PC-3 (cell line): ENCODE data around the gene FAS. TPM values are rescaled to one million over a fixed set of nuclear protein-coding genes. Genes with fewer than 3 reads are reported as not detected.

Experiments
- ATAC-seq: fragments of 200-7000 bp; cut with Tn5 transposase; 2 replicates; pipeline ENCODE4 v1.9.1; 2020; ENCODE audit warnings: mild to moderate bottlenecking, moderate library complexity
- BruUV-seq: library from RNA; stranded (reverse); fragments of 400-500 nt; replicated peaks from 2 replicates; lab custom pipeline; 2021; lab: Mats Ljungman, UMichigan
- CTCF ChIA-PET: fragments of 300-600 bp; sonication (Branson Sonifier 250); formaldehyde crosslinking; loops from one replicate; lab custom pipeline; 2022; ENCODE audit warnings: antibody characterized with exemption; lab: Charles Lee
- POLR2A ChIA-PET: fragments of 300-600 bp; sonication (Branson Sonifier 250); formaldehyde crosslinking; loops from one replicate; lab custom pipeline; 2022; ENCODE audit warnings: antibody characterized with exemption; ENCODE audit not compliant: unreplicated experiment; lab: Charles Lee
- DNase-seq: peaks from one replicate; pipeline ENCODE4 v3.0.0-alpha.2; 2015
- H2AFZ ChIP-seq: fragments of 300-600 bp; sonication (generic); 2 replicates; pipeline ENCODE4 v1.6.0; 2016; ENCODE audit warnings: antibody characterized with exemption, low read length
- H3F3A ChIP-seq: fragments of 300-600 bp; sonication (generic); one replicate; pipeline ENCODE4 v1.6.0; 2017; ENCODE audit warnings: antibody characterized with exemption, low read length, control low read depth, mild to moderate bottlenecking; ENCODE audit not compliant: unreplicated experiment
- H3K27ac ChIP-seq: fragments of 300-600 bp; sonication (generic); 2 replicates; pipeline ENCODE4 v1.5.1; 2016; ENCODE audit warnings: mild to moderate bottlenecking, low read length
- H3K27me3 ChIP-seq: fragments of 300-600 bp; sonication (generic); 2 replicates; pipeline ENCODE4 v1.6.1; 2016; ENCODE audit warnings: low read length, mixed read lengths
- H3K36me3 ChIP-seq: fragments of 300-600 bp; sonication (generic); 2 replicates; pipeline ENCODE4 v1.6.1; 2016; ENCODE audit warnings: low read depth, mixed run types, low read length, mixed read lengths
- H3K4me1 ChIP-seq: fragments of 300-600 bp; sonication (generic); 2 replicates; pipeline ENCODE4 v1.5.1; 2016; ENCODE audit warnings: low read length; ENCODE audit not compliant: insufficient read depth
- H3K4me2 ChIP-seq: fragments of 300-600 bp; sonication (generic); 2 replicates; pipeline ENCODE4 v1.6.0; 2016; ENCODE audit warnings: low read length
- H3K4me3 ChIP-seq: fragments of 300-600 bp; sonication (generic); 2 replicates; pipeline ENCODE4 v1.5.1; 2016; ENCODE audit warnings: mild to moderate bottlenecking, low read length, mixed read lengths
- H3K79me2 ChIP-seq: fragments of 300-600 bp; sonication (generic); 2 replicates; pipeline ENCODE4 v1.6.1; 2017; ENCODE audit warnings: low read length, mixed read lengths
- H3K9ac ChIP-seq: fragments of 300-600 bp; sonication (generic); 2 replicates; pipeline ENCODE4 v1.6.0; 2016; ENCODE audit warnings: mild to moderate bottlenecking, low read length
- H3K9me2 ChIP-seq: fragments of 300-600 bp; sonication (generic); replicated peaks from 2 replicates; pipeline ENCODE4 v1.6.1; 2016; ENCODE audit warnings: mixed run types, low read length, mixed read lengths
- H3K9me3 ChIP-seq: fragments of 300-600 bp; sonication (generic); 2 replicates; pipeline ENCODE4 v1.6.1; 2016; ENCODE audit warnings: low read length, mixed read lengths
- H4K20me1 ChIP-seq: fragments of 300-600 bp; sonication (generic); 2 replicates; pipeline ENCODE4 v1.6.1; 2016; ENCODE audit warnings: low read length, mixed read lengths
- CTCF ChIP-seq: fragments of 300-600 bp; sonication (generic); conservative IDR thresholded peaks from 2 replicates; pipeline ENCODE4 v1.5.1; 2017; ENCODE audit warnings: antibody characterized with exemption, low read depth, mild to moderate bottlenecking, low read length
- EZH2 ChIP-seq: fragments of 300-600 bp; sonication (generic); IDR thresholded peaks from one replicate; pipeline ENCODE4 v1.6.1; 2017; ENCODE audit warnings: antibody characterized with exemption, mild to moderate bottlenecking, low read length; ENCODE audit not compliant: unreplicated experiment
- EZH2phosphoT487 ChIP-seq: fragments of 300-600 bp; sonication (generic); IDR thresholded peaks from 2 replicates; pipeline ENCODE4 v1.6.1; 2018; ENCODE audit warnings: mild to moderate bottlenecking, antibody characterized with exemption, low read length, borderline replicate concordance
- intact Hi-C: fragments of 100-400 bp; cut with micrococcal nuclease; formaldehyde crosslinking; loops from 2 replicates; pipeline ENCODE4 v1.9.0; 2023
- total RNA-seq: library from RNA; depleted of rRNA; stranded (reverse); fragments of >200 nt; gene quantifications from 2 replicates; pipeline ENCODE4 v1.2.3, GENCODE V29; 2014

Gene FAS
- total RNA-seq, 1 experiment from 2014 or later = 4.8 TPM

- H3K9ac ChIP-seq = no peak overlapping the region
- no peaks in the 10 kb centered on the region for H3K27me3 ChIP-seq
- no peaks in the 10 kb centered on the region for H3F3A ChIP-seq
- no peaks in the 10 kb centered on the region for H3K79me2 ChIP-seq
- BruUV-seq = no TSS peak
- no peaks in the 10 kb centered on the region for H3K9me3 ChIP-seq
- no peak overlapping the region for H3K4me3 ChIP-seq
- ChIA-PET POLR2A (no interaction called here), CTCF (no interaction called here)
- no peak overlapping the region for H2AFZ ChIP-seq
- ATAC-seq = no peak
- H3K4me1 ChIP-seq = 0 out of 2 replicates have a peak, but pooled peaks cover 4% of the 10 kb centered on the region
- H3K4me2 ChIP-seq = no peak overlapping the region
- no peaks in the 10 kb centered on the region for H3K36me3 ChIP-seq
- no peaks in the 10 kb centered on the region for H4K20me1 ChIP-seq
- intact Hi-C loops = no loop called here
- no peaks in the 10 kb centered on the region for H3K9me2 ChIP-seq
- DNase-seq = no peak
- no peak overlapping the region for H3K27ac ChIP-seq
- TF ChIP-seq CTCF (no peak), EZH2 (no peak), EZH2phosphoT487 (no peak)
Measured at GRCh38 chr10:89047397-89047796, 56.8 kb downstream of the FAS start.

- H2AFZ ChIP-seq = no peak overlapping the region
- no peak overlapping the region for H3K27ac ChIP-seq
- POLR2A ChIA-PET = no interaction called here
- no peaks in the 10 kb centered on the region for H3F3A ChIP-seq
- no TSS peak for BruUV-seq
- H4K20me1 ChIP-seq = no peaks in the 10 kb centered on the region
- no peak for TF ChIP-seq EZH2
- TF ChIP-seq CTCF = no peak
- no peak for TF ChIP-seq EZH2phosphoT487
- no peak overlapping the region for H3K4me3 ChIP-seq
- DNase-seq = no peak
- CTCF ChIA-PET = no interaction called here
- no peaks in the 10 kb centered on the region for H3K79me2 ChIP-seq
- no peak for ATAC-seq
- H3K9ac ChIP-seq = no peak overlapping the region
- H3K27me3 ChIP-seq = no peaks in the 10 kb centered on the region
- H3K9me3 ChIP-seq = no peaks in the 10 kb centered on the region
- no peaks in the 10 kb centered on the region for H3K4me1 ChIP-seq
- intact Hi-C loops = no loop called here
- H3K36me3 ChIP-seq = no peaks in the 10 kb centered on the region
- H3K9me2 ChIP-seq = no peaks in the 10 kb centered on the region
- no peak overlapping the region for H3K4me2 ChIP-seq
Measured at GRCh38 chr10:89051593-89051992, 61.0 kb downstream of the FAS start.

- H3K27me3 ChIP-seq = no peaks in the 10 kb centered on the region
- no TSS peak for BruUV-seq
- H3K36me3 ChIP-seq = no peaks in the 10 kb centered on the region
- no peaks in the 10 kb centered on the region for H4K20me1 ChIP-seq
- DNase-seq (no peak), ATAC-seq (no peak)
- intact Hi-C loops = no loop called here
- no peak for TF ChIP-seq EZH2
- no peak for TF ChIP-seq CTCF
- TF ChIP-seq EZH2phosphoT487 = no peak
- no peaks in the 10 kb centered on the region for H3K4me1 ChIP-seq
- no peaks in the 10 kb centered on the region for H3K79me2 ChIP-seq
- no peak overlapping the region for H3K4me2 ChIP-seq
- no peak overlapping the region for H3K4me3 ChIP-seq
- no peak overlapping the region for H3K27ac ChIP-seq
- ChIA-PET POLR2A (no interaction called here), CTCF (no interaction called here)
- H3K9me3 ChIP-seq = no peaks in the 10 kb centered on the region
- H3K9ac ChIP-seq = no peak overlapping the region
- no peaks in the 10 kb centered on the region for H3K9me2 ChIP-seq
- H3F3A ChIP-seq = no peaks in the 10 kb centered on the region
- H2AFZ ChIP-seq = no peak overlapping the region
Measured at GRCh38 chr10:89053555-89053954, 63.0 kb downstream of the FAS start.
